ENCODE data around the gene MYL12A.
A peak's percentile ranks its signal among the peaks of the same experiment; 100 is the strongest.

MYL12A gene

DNA sequence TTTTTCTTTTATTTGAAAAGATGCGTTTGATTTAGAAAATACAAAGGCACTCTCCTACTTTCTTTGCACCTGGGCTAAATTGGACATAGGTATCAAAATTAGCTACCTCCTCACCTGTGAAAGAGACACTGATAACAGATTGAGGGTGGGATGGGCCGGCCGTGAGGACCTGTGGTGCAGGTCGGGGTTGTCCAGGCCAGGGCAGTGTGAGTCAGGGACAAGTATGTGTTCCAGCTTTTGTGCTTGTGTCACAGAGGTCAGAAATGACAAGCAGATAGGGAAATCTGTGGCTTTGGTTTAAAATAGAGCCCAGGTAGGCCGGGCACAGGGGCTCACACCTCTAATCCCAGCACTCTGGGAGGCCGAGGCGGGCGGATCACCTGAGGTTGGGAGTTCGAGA lies 36.9 kb downstream of the MYL12A start:
- no peak for DNase-seq

DNA sequence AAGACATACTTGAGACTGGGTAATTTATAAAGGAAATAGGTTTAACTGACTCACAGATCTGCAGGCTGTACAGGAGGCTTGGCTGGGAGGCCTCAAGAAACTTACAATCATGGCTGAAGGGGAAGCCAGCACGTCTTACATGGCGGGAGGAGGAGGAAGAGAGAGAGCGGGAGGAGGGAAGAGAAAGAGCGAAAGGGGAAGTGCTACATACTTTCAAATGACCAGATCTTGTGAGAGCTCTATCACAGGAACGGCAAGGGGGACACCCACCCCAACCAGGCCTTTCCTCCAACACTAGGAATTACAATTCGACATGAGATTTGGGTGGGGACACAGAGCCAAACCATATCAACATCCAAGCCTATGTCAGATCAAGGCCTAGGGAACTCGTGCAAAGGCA lies 38.6 kb downstream of the MYL12A start:
- no peak for DNase-seq

DNA sequence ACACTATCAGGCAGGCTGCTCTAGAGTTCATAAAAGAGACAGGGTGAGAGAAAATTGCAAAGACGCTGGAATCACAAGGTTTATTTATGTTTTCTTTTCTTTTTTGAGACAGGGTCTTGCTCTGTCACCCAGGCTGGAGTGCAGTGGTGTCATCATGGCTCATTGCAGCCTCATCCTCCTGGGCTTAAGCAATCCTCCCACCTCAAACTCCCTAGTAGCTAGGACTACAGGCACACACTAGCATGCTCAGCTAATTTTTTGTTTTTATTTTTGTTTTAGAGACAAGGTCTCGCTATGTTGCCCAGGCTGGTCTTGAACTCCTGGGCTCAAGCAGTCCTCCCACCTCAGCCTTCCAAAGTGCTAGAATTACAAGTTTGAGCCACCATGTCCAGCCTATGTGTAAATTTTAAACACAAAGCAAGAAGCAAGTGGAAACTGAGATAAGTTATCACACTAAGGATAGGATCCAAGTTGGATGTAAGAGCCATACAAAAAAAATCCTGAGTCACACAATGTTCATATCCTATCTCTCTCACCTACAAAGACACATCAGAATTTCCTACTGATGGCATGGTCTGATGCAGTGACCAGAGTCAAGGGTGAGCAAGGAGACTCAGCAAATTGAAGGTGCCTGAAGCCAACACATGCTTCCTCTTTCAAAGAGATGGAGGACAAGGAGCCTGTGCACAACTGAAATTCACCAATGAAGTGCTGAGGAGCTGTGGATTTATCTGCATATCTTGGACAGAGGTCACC lies 45.8 kb downstream of the MYL12A start:
- no peak for DNase-seq

DNA sequence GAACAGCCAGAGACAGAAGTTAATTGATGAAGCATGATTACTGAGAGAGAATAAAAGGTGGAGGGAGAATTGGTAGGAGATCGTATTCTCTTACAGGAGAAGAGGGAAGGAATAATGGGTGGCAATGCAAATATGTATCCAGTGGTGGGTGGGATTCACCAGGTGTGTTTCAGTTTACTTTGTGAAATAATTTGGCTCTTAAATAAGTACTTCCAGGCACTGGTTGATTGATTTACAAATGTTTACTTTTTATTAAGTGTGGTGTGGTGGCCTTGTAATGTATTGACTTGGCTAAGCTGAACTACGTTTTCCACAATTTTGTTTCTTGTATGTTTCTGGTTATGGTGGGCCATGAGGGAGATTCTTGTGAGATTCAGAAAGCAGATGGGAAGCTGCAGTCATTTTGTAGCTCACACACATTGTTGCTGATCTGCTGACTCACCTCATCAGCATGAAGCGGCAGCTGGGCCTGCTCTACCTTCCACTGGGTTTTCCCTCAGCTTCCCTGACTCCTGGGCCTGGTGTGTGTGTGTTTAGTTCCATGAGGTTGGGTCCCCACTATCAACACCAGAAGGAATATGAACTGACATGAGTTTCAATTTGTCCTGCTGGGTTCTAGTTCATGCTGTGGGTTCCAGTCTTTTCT lies 47.0 kb downstream of the MYL12A start:
- no peak for DNase-seq

DNA sequence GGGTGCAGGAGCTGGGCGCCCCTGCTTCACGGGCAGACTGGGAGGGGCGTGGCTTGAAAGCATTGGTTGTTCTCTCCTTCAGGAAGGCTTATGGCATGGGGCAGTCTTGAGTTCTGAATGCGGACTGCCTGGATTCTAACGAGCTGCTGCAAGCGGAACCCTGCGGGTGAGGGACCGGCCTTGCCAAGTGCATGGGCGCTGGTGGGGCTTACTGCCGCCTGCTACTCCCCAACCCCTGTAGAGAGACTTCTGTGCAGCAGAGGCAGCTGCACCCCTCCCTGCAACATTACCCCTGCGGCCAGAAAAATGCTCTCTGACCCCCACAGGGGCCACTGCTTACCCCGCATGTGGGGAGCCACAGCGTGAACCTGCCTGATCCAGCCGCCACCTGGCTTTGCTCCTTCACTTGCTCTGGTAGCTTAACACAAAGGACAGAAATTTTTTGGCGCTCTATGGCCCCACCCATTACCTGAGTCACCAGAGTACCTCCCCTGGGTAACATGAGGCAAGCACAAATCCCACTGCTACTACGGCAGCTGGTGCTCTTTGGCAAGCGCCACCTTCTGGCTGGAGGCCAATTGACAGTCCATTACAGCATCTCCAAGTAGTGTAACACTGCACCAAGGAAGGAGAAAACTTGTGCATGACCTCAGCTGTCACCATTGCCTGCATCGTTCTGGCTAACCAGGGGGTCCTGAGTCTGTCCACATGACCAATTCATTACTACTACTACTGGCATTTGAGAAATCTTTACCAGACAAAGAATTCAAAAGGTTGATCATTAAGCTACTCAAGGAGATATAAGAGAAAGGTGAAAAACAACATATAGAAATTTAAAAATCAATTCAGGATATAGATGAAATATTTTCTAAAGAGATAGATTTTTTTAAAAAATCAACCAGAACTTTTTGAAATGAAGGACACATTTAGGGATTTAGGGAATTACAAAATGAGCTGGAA lies 49.7 kb downstream of the MYL12A start:
- DNase-seq, result peak; percentile 90

DNA sequence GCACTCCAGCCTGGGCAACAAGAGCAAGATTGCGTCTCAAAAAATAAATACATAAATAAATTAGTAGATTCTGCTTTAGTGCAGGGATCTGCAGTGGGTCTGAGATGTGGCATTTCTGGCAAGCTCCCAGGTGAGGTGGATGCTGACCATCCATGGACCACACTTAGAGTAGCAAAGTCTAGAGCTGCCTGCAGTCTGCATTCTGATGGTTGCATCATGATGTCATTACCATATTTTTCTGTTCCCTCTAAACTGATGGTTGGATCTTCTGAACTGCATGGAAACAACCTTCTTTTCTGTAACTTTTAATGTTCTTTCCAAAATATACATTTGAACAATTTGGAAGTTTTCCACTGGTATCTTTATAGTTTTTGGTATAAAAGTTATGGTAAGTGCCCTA lies 57.2 kb downstream of the MYL12A start:
- DNase-seq, result no peak

DNA sequence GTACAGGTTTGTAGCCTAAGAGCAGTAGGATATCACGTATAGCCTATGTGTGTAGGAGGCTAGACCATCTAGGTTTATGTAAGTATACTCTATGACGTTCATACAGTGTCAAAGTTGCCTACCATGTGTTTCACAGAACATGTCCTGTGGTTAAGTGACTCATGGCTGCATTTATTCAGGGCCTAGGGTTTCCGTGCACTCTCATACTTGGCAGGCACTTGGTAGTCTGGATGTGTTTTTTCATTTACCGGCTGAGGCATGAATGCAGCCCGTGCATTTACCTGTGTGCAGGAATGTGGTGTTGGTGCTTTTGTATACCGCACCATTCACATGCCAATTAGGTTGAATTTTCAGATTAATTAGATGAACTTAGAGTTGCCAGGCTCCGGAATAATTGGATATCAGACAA lies 57.8 kb downstream of the MYL12A start:
- peak; percentile 17 for DNase-seq

All from effector CD4-positive, alpha-beta T cell (primary cell).